Kidney epithelial cell (primary cell): Measurements from ENCODE around the gene PARPBP. TPM values are rescaled to one million over a fixed set of nuclear protein-coding genes. Genes with fewer than 3 reads are reported as not detected.

Experiments used
- DNase-seq: peaks from one replicate; pipeline ENCODE4 v3.0.0-alpha.2; 2010; ENCODE audit warnings: low read depth
- H3K27me3 ChIP-seq: 2 replicates; pipeline ENCODE4 v1.6.0; 2011; ENCODE audit warnings: low read length; ENCODE audit not compliant: control insufficient read depth, insufficient read depth
- H3K36me3 ChIP-seq: 2 replicates; pipeline ENCODE4 v1.5.1; 2011; ENCODE audit warnings: low read length; ENCODE audit not compliant: control insufficient read depth, insufficient read depth
- H3K4me3 ChIP-seq: 2 replicates; pipeline ENCODE4 v1.5.1; 2011; ENCODE audit warnings: low read depth, mild to moderate bottlenecking, control low read depth, low read length
- total RNA-seq: library from RNA; depleted of rRNA; stranded (reverse); fragments of >200 nt; gene quantifications from 2 replicates; pipeline ENCODE4 v1.2.3, GENCODE V29; 2015
- TF ChIP-seq, protein P1 (sequence below): IDR thresholded peaks from 2 replicates; pipeline ENCODE4 v1.5.1; 2011; ENCODE audit warnings: mild to moderate bottlenecking, moderate library complexity, low read length, control low read depth, inconsistent platforms; ENCODE audit not compliant: insufficient read depth, poor library complexity, severe bottlenecking

Gene PARPBP
- total RNA-seq, 1 donor from 2014 or later: 5.6 TPM

DNA sequence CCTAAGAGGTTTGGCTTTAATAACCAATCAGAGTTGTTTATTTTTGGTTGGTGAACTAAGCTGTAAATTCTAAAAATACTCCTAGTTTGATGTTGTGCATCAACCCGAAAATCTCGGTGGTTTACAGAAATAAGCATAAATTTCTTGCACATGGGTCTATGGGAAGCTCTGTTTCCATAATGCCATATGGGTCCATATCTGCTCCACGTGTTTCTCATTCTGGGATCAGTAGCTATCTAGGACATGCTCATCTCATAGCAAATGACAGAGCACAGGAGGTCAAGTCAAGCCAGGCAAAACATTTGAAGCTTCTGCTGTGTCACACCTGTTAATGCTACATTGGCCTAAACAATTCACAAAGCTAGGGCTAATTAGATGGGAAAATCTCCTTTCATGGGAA, 23.1 kb upstream of the PARPBP start:
- peaks cover 2% of the 10 kb centered on the region for H3K36me3 ChIP-seq
- no peaks in the 10 kb centered on the region for H3K27me3 ChIP-seq
- H3K4me3 ChIP-seq: no peak overlapping the region
- DNase-seq: no peak
- TF ChIP-seq, protein P1, sequence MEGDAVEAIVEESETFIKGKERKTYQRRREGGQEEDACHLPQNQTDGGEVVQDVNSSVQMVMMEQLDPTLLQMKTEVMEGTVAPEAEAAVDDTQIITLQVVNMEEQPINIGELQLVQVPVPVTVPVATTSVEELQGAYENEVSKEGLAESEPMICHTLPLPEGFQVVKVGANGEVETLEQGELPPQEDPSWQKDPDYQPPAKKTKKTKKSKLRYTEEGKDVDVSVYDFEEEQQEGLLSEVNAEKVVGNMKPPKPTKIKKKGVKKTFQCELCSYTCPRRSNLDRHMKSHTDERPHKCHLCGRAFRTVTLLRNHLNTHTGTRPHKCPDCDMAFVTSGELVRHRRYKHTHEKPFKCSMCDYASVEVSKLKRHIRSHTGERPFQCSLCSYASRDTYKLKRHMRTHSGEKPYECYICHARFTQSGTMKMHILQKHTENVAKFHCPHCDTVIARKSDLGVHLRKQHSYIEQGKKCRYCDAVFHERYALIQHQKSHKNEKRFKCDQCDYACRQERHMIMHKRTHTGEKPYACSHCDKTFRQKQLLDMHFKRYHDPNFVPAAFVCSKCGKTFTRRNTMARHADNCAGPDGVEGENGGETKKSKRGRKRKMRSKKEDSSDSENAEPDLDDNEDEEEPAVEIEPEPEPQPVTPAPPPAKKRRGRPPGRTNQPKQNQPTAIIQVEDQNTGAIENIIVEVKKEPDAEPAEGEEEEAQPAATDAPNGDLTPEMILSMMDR: no peak

GRCh38 chr12:102106905-102107304, 13.1 kb upstream of the PARPBP start:
- Histone ChIP-seq H3K27me3 (no peaks in the 10 kb centered on the region), H3K36me3 (no peaks in the 10 kb centered on the region), H3K4me3 (no peak overlapping the region)
- TF ChIP-seq, protein P1: no peak
- DNase-seq: no peak

GRCh38 chr12:102107970-102108369, 12.0 kb upstream of the PARPBP start:
- TF ChIP-seq, protein P1: no peak
- no peaks in the 10 kb centered on the region for H3K36me3 ChIP-seq
- no peak for DNase-seq

DNA sequence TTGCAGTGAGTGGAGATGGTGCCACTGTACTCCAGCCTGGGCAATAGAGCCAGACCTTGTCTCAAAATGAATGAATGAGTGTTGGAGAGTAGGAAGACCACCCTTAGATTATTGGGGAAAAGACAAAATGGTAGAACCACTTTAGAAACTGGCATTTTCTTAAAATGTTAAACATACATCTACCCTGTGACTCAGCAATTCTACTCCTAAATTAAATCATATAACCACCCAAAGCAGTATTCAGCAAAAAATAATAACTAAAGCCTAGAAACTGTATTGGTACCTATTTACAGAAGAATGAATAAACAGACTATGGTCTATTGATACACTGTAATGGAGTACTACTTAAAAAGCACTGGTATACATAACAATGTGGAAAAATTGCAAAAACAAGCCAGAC, 9.2 kb upstream of the PARPBP start:
- no peaks in the 10 kb centered on the region for H3K27me3 ChIP-seq
- TF ChIP-seq, protein P1: no peak
- no peaks in the 10 kb centered on the region for H3K36me3 ChIP-seq
- no peak for DNase-seq
- no peak overlapping the region for H3K4me3 ChIP-seq

More at GRCh38 chr12:102107970-102108369, 12.0 kb upstream of the PARPBP start:
- Histone ChIP-seq H3K27me3 (no peaks in the 10 kb centered on the region), H3K4me3 (no peak overlapping the region)

DNA sequence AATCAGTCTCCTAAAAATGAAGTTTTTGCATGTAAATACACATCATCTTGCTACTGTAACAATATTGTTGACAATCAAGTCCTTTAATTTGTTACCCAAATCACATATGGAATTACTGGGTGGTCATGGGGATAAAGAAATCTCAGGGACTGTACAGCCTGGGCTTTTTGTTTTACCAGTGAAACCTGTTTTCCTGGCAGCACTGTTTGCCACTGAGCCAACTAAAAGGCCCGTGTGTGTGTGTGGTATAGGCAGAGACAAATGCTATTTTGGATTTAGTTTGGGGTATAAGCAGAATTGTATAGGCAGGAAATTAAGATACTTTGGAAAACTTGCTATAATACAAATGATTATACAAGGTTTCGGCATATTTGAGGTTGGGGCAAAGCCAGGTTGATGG, 5.8 kb upstream of the PARPBP start:
- DNase-seq: no peak
- no peaks in the 10 kb centered on the region for H3K36me3 ChIP-seq
- no peaks in the 10 kb centered on the region for H3K27me3 ChIP-seq
- TF ChIP-seq, protein P1: no peak
- H3K4me3 ChIP-seq: no peak overlapping the region

- Histone ChIP-seq H3K36me3 (no peaks in the 10 kb centered on the region), H3K27me3 (no peaks in the 10 kb centered on the region)
These were observed 3.6 kb upstream of the PARPBP start for GRCh38 chr12:102116392-102116791.

More at GRCh38 chr12:102116392-102116791, 3.6 kb upstream of the PARPBP start:
- no peak overlapping the region for H3K4me3 ChIP-seq
- TF ChIP-seq, protein P1: no peak
- DNase-seq: no peak
